Measurements from ENCODE around the gene COQ3. TPM values are rescaled to one million over a fixed set of nuclear protein-coding genes. Genes with fewer than 3 reads are reported as not detected.

The COQ3 gene
- 5.7 and 18.4 TPM in 2 replicates for total RNA-seq

GRCh38 chr6:99393698-99394531, at the start of gene COQ3:
TSS of gene COQ3 (minus strand) at chr6:99394195. CDS start at chr6:99394179, 16 bp downstream.
- TF ChIP-seq CTCF (conservative IDR thresholded peaks at IDR 0.05; ENCODE audit: low read depth, low read length): no peak
- peak within 1 kb of the TSS; percentile 84 for H3K4me3 ChIP-seq (ENCODE audit: low read depth, low read length)
- no peak for DNase-seq (ENCODE audit: low read depth)

- DNase-seq (ENCODE audit: low read depth): no peak
- no peak for TF ChIP-seq CTCF (conservative IDR thresholded peaks at IDR 0.05; ENCODE audit: low read depth, low read length)
- no peak overlapping the region for H3K4me3 ChIP-seq (ENCODE audit: low read depth, low read length)
Observed at GRCh38 chr6:99434702-99435530, 40.9 kb upstream of the COQ3 start.

- no peak for DNase-seq (ENCODE audit: low read depth)
- H3K4me3 ChIP-seq (ENCODE audit: low read depth, low read length): no peak overlapping the region
- TF ChIP-seq CTCF (conservative IDR thresholded peaks at IDR 0.05; ENCODE audit: low read depth, low read length): no peak
Observed at GRCh38 chr6:99432877-99433276, 38.9 kb upstream of the COQ3 start.

GRCh38 chr6:99431901-99432300, 37.9 kb upstream of the COQ3 start:
- H3K4me3 ChIP-seq (ENCODE audit: low read depth, low read length): no peak overlapping the region
- no peak for DNase-seq (ENCODE audit: low read depth)
- TF ChIP-seq CTCF (conservative IDR thresholded peaks at IDR 0.05; ENCODE audit: low read depth, low read length): no peak

- H3K4me3 ChIP-seq (ENCODE audit: low read depth, low read length): no peak overlapping the region
- no peak for TF ChIP-seq CTCF (conservative IDR thresholded peaks at IDR 0.05; ENCODE audit: low read depth, low read length)
- DNase-seq (ENCODE audit: low read depth): no peak
Observed at GRCh38 chr6:99427988-99428387, 34.0 kb upstream of the COQ3 start.

- DNase-seq (ENCODE audit: low read depth): no peak
- peak overlapping the region; percentile 96 for H3K4me3 ChIP-seq (ENCODE audit: low read depth, low read length)
- no peak for TF ChIP-seq CTCF (conservative IDR thresholded peaks at IDR 0.05; ENCODE audit: low read depth, low read length)
Observed at GRCh38 chr6:99426451-99426757, 32.4 kb upstream of the COQ3 start.

Measured in epithelial cell of proximal tubule (primary cell).